Fibroblast of peridontal ligament (primary cell): ENCODE results near the gene CFAP299.

ENCODE experiments used
- DNase-seq: peaks from one replicate; pipeline ENCODE4 v3.0.0-alpha.2; 2010; ENCODE audit errors: extremely low read depth

The CFAP299 gene

GRCh38 chr4:80507507-80507906, 172.0 kb downstream of the CFAP299 start:
- no peak for DNase-seq

- DNase-seq: no peak
Observed at GRCh38 chr4:80515496-80515895, 180.0 kb downstream of the CFAP299 start.

GRCh38 chr4:80521438-80521837, 185.9 kb downstream of the CFAP299 start:
- no peak for DNase-seq

- DNase-seq: no peak
Observed at GRCh38 chr4:80526697-80527096, 191.2 kb downstream of the CFAP299 start.

- DNase-seq: peak; percentile 37
Observed at GRCh38 chr4:80529026-80529425, 193.5 kb downstream of the CFAP299 start.

- no peak for DNase-seq
Observed at GRCh38 chr4:80532674-80533333, 197.3 kb downstream of the CFAP299 start.

GRCh38 chr4:80535551-80535950, 200.0 kb downstream of the CFAP299 start:
- DNase-seq: no peak

- peak; percentile 50 for DNase-seq
Observed at GRCh38 chr4:80538276-80538926, 202.9 kb downstream of the CFAP299 start.

- DNase-seq: no peak
Observed at GRCh38 chr4:80539190-80539589, 203.7 kb downstream of the CFAP299 start.

- no peak for DNase-seq
Observed at GRCh38 chr4:80540349-80540748, 204.8 kb downstream of the CFAP299 start.

- peak; percentile 75 for DNase-seq
Observed at GRCh38 chr4:80540785-80541469, 205.4 kb downstream of the CFAP299 start.

- no peak for DNase-seq
Observed at GRCh38 chr4:80542747-80543146, 207.2 kb downstream of the CFAP299 start.

GRCh38 chr4:80560337-80560736, 224.8 kb downstream of the CFAP299 start:
- no peak for DNase-seq

- no peak for DNase-seq
Observed at GRCh38 chr4:80566203-80566872, 230.8 kb downstream of the CFAP299 start.

GRCh38 chr4:80568891-80569290, 233.4 kb downstream of the CFAP299 start:
- no peak for DNase-seq

GRCh38 chr4:80576796-80577195, 241.3 kb downstream of the CFAP299 start:
- no peak for DNase-seq

- DNase-seq: no peak
Observed at GRCh38 chr4:80578001-80578400, 242.5 kb downstream of the CFAP299 start.

- DNase-seq: no peak
Observed at GRCh38 chr4:80585542-80585941, 250.0 kb downstream of the CFAP299 start.

GRCh38 chr4:80586716-80587115, 251.2 kb downstream of the CFAP299 start:
- DNase-seq: no peak

GRCh38 chr4:80587871-80588385, 252.4 kb downstream of the CFAP299 start:
- no peak for DNase-seq

GRCh38 chr4:80592950-80593349, 257.4 kb downstream of the CFAP299 start:
- DNase-seq: no peak

GRCh38 chr4:80594701-80595100, 259.2 kb downstream of the CFAP299 start:
- DNase-seq: no peak
